TTC549 (cell line): ENCODE measurements around the gene NUMB.

ENCODE experiments used
- FAIRE-seq: peaks from 2 replicates; lab custom pipeline; 2012; peaks lifted over from hg19 to GRCh38; lab: Jason Lieb, UNC

NUMB gene

GRCh38 chr14:73230051-73230450 is 228.3 kb downstream of the NUMB start:
- FAIRE-seq = no peak

- no peak for FAIRE-seq
These were observed 230.2 kb downstream of the NUMB start for GRCh38 chr14:73227812-73228781.

DNA sequence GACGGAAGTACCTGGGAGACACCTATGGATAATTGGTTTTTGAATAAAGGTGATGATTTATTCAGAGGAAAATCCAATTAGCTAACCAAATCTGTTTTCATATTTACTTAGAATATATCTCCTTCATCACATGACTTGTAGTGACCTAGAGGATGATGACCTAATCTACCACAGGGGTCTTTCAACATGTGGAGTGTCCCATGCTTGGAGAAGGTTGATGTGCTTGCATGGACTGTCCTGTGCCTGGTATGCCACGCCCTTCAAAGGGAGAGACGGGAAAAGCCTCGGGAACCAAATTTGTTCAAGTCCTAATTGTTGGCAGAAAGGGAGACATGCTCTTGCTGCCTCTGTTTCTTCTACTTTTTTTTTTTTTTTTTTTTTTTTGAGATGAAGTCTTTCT is 232.8 kb downstream of the NUMB start:
- no peak for FAIRE-seq
